Thoracic aorta (tissue), 2 donors: ENCODE data around the gene CIC. TPM values are rescaled to one million over a fixed set of nuclear protein-coding genes. Genes with fewer than 3 reads are reported as not detected.
A peak's percentile ranks its signal among the peaks of the same experiment; 100 is the strongest.

ENCODE experiments used
- ATAC-seq: fragments of 150-250 bp; one replicate; pipeline ENCODE4 v1.8.0; 2017; ENCODE audit warnings: low read depth; ENCODE audit not compliant: insufficient number of reproducible peaks, low FRiP score
- DNase-seq: peaks from one replicate; pipeline ENCODE4 v3.0.0-alpha.2; 2020; ENCODE audit warnings: low spot score
- H3K27ac ChIP-seq, 2 donors: fragments of 200-600 bp; sonication (generic); 1 replicate in 1 of 2; 2 replicates in 1 of 2; pipeline ENCODE4 v1.5.1; 2016; ENCODE audit warnings: mild to moderate bottlenecking in 2 of 2, moderate library complexity in 2 of 2
- H3K27me3 ChIP-seq: fragments of 200-600 bp; sonication (generic); replicated peaks from 2 replicates; pipeline ENCODE4 v1.6.0; 2016; ENCODE audit warnings: mild to moderate bottlenecking; ENCODE audit not compliant: insufficient read depth
- H3K36me3 ChIP-seq: fragments of 200-600 bp; sonication (generic); one replicate; pipeline ENCODE4 v1.5.1; 2016
- H3K4me1 ChIP-seq, 2 donors: fragments of 200-600 bp; sonication (generic); 1 replicate in 1 of 2; 2 replicates in 1 of 2; pipeline versions ENCODE4 v1.5.1 to v1.6.0; 2016; ENCODE audit warnings: low read depth in 2 of 2, mild to moderate bottlenecking in 1 of 2; ENCODE audit not compliant: control insufficient read depth in 1 of 2
- H3K4me3 ChIP-seq: fragments of 200-600 bp; sonication (generic); 2 replicates; pipeline ENCODE4 v1.5.1; 2016; ENCODE audit warnings: mild to moderate bottlenecking
- H3K9me3 ChIP-seq: fragments of 200-600 bp; sonication (generic); 2 replicates; pipeline ENCODE4 v1.5.1; 2016
- CTCF ChIP-seq: fragments of 200-600 bp; sonication (generic); IDR thresholded peaks from one replicate; pipeline ENCODE4 v1.5.1; 2019; ENCODE audit warnings: antibody characterized with exemption
- total RNA-seq, 2 donors: library from RNA; depleted of rRNA; stranded (reverse); fragments of >200 nt; gene quantifications; one replicate each; pipeline versions ENCODE4 v1.1.0 to v1.2.3, GENCODE V29; 2016

Gene CIC
- total RNA-seq, 2 donors from 2014 or later, result 57.1 to 112 TPM

GRCh38 chr19:42295831-42296525 is 26.9 kb downstream of the CIC start:
- no peaks in the 10 kb centered on the region for H3K9me3 ChIP-seq
- H3K27ac ChIP-seq, result no peak overlapping the region
- ATAC-seq, result no peak

GRCh38 chr19:42297039-42297438 is 28.0 kb downstream of the CIC start:
- Histone ChIP-seq H3K4me3 (no peak overlapping the region), H3K27me3 (no peaks in the 10 kb centered on the region), H3K36me3 (peaks cover 24% of the 10 kb centered on the region), H3K4me1 (peaks cover 4 to 6% of the 10 kb centered on the region in 2 donors), H3K9me3 (no peaks in the 10 kb centered on the region), H3K27ac (no peak overlapping the region)
- no peak for ATAC-seq
- TF ChIP-seq CTCF, result no peak
- DNase-seq, result no peak

More at GRCh38 chr19:42295831-42296525, 26.9 kb downstream of the CIC start:
- no peaks in the 10 kb centered on the region for H3K27me3 ChIP-seq
- peaks cover 35% of the 10 kb centered on the region for H3K36me3 ChIP-seq
- no peak overlapping the region for H3K4me3 ChIP-seq
- peak; percentile 96 for TF ChIP-seq CTCF
- no peak for DNase-seq
- no peaks in the 10 kb centered on the region for H3K4me1 ChIP-seq

- Histone ChIP-seq H3K4me1 (peaks cover 5 to 8% of the 10 kb centered on the region in 2 donors), H3K4me3 (peak within 1 kb of the TSS; percentile 76), H3K27me3 (no peaks in the 10 kb centered on the region), H3K27ac (no peak within 1 kb of the TSS), H3K9me3 (no peaks in the 10 kb centered on the region), H3K36me3 (no peaks in the 10 kb centered on the region)
- ATAC-seq (no peak), DNase-seq (no peak)
- TF ChIP-seq CTCF, result no peak
Observed at GRCh38 chr19:42301646-42302203, 32.7 kb downstream of the CIC start, which contains the start of gene PRR19. TSS of gene PRR19 (plus strand) at chr19:42302132. CDS start at chr19:42309585, 7,453 bp downstream.

- no peak overlapping the region for H3K27ac ChIP-seq
- no peak for ATAC-seq
- H3K27me3 ChIP-seq, result no peaks in the 10 kb centered on the region
- no peaks in the 10 kb centered on the region for H3K36me3 ChIP-seq
- peak overlapping the region; percentile 76 for H3K4me3 ChIP-seq
- peaks cover 5 to 8% of the 10 kb centered on the region in 2 donors for H3K4me1 ChIP-seq
- no peaks in the 10 kb centered on the region for H3K9me3 ChIP-seq
- no peak for DNase-seq
- no peak for TF ChIP-seq CTCF
Observed at GRCh38 chr19:42303101-42303464, 34.0 kb downstream of the CIC start.

- no peaks in the 10 kb centered on the region for H3K27me3 ChIP-seq
- no peak for TF ChIP-seq CTCF
- no peak overlapping the region for H3K4me3 ChIP-seq
- H3K4me1 ChIP-seq, result peaks cover 5 to 8% of the 10 kb centered on the region in 2 donors
- H3K27ac ChIP-seq, result no peak overlapping the region
- H3K36me3 ChIP-seq, result no peaks in the 10 kb centered on the region
- no peaks in the 10 kb centered on the region for H3K9me3 ChIP-seq
- DNase-seq (no peak), ATAC-seq (no peak)
Observed at GRCh38 chr19:42303876-42304275, 34.8 kb downstream of the CIC start.
